Kidney epithelial cell (primary cell): Measurements from ENCODE around the gene ESAM. TPM values are rescaled to one million over a fixed set of nuclear protein-coding genes. Genes with fewer than 3 reads are reported as not detected.

ENCODE experiments used
- DNase-seq: peaks from one replicate; pipeline ENCODE4 v3.0.0-alpha.2; 2010; ENCODE audit warnings: low read depth
- H3K27me3 ChIP-seq: 2 replicates; pipeline ENCODE4 v1.6.0; 2011; ENCODE audit warnings: low read length; ENCODE audit not compliant: control insufficient read depth, insufficient read depth
- H3K36me3 ChIP-seq: 2 replicates; pipeline ENCODE4 v1.5.1; 2011; ENCODE audit warnings: low read length; ENCODE audit not compliant: control insufficient read depth, insufficient read depth
- H3K4me3 ChIP-seq: 2 replicates; pipeline ENCODE4 v1.5.1; 2011; ENCODE audit warnings: low read depth, mild to moderate bottlenecking, control low read depth, low read length
- total RNA-seq: library from RNA; depleted of rRNA; stranded (reverse); fragments of >200 nt; gene quantifications from 2 replicates; pipeline ENCODE4 v1.2.3, GENCODE V29; 2015
- TF ChIP-seq, protein P1 (sequence below): IDR thresholded peaks from 2 replicates; pipeline ENCODE4 v1.5.1; 2011; ENCODE audit warnings: mild to moderate bottlenecking, moderate library complexity, low read length, control low read depth, inconsistent platforms; ENCODE audit not compliant: insufficient read depth, poor library complexity, severe bottlenecking

Gene ESAM
- total RNA-seq, 1 donor from 2014 or later, result 10.4 TPM

DNA sequence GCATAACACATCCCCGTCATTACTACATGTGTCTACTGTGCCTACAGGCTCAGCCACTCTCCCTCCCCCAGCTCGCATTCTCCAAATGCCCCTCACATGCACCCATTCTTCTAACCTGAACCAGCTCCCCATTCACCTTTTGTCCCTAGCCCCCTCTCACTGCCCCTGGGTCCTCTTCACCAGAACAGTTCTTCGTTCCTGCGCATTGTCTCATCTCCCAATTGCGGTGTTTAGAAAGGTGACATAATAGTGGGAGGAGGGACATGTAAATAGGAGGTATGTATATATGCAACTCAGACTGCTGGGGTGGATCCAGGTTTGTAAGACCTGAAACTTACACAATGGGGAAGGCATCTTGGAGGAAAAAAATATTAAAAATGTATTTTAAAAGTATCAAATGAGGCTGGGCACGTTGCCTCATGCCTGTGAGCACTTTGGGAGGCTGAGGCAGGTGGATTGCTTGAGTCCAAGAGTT lies 5.3 kb downstream of the ESAM start:
- TF ChIP-seq, protein P1, sequence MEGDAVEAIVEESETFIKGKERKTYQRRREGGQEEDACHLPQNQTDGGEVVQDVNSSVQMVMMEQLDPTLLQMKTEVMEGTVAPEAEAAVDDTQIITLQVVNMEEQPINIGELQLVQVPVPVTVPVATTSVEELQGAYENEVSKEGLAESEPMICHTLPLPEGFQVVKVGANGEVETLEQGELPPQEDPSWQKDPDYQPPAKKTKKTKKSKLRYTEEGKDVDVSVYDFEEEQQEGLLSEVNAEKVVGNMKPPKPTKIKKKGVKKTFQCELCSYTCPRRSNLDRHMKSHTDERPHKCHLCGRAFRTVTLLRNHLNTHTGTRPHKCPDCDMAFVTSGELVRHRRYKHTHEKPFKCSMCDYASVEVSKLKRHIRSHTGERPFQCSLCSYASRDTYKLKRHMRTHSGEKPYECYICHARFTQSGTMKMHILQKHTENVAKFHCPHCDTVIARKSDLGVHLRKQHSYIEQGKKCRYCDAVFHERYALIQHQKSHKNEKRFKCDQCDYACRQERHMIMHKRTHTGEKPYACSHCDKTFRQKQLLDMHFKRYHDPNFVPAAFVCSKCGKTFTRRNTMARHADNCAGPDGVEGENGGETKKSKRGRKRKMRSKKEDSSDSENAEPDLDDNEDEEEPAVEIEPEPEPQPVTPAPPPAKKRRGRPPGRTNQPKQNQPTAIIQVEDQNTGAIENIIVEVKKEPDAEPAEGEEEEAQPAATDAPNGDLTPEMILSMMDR, result no peak
- Histone ChIP-seq H3K4me3 (no peak overlapping the region), H3K27me3 (peaks cover 39% of the 10 kb centered on the region), H3K36me3 (no peaks in the 10 kb centered on the region)
- DNase-seq, result no peak

DNA sequence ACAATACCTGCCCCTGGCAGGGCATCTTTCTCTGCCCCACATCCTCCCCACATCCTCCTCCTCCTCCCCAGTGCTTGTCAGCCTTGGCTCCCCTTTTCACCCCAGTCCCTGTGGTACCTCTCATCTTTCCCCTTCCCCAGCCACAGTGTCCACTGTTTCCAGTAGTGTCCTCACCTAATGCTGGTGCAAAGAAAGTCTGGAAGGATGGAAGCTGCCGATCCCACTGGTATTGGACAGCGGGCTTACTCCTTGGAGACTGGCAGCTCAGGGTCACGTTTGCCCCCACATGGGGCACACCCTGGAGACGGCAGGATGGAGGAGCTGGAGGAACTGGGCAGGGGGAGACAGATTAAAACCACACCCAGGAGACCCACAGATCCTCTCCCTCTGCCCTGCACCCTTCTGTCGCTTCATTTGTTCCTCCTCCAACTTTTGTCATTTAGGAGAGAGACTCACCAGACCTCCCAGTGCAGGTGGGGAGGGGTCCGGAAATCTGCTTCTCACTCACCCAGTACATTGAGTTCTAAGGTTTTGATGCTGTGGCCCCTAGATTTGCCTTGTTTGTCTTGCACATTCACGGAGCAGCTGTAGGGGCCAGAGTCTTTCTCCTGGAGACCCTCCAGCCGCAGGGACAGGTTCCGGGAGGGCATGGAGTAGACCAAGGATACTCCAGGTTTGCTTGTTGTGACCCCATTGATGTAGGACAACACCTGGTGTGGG lies 5.9 kb downstream of the ESAM start:
- Histone ChIP-seq H3K27me3 (peaks cover 39% of the 10 kb centered on the region), H3K4me3 (no peak overlapping the region), H3K36me3 (no peaks in the 10 kb centered on the region)
- DNase-seq, result no peak
- TF ChIP-seq, protein P1, result no peak

DNA sequence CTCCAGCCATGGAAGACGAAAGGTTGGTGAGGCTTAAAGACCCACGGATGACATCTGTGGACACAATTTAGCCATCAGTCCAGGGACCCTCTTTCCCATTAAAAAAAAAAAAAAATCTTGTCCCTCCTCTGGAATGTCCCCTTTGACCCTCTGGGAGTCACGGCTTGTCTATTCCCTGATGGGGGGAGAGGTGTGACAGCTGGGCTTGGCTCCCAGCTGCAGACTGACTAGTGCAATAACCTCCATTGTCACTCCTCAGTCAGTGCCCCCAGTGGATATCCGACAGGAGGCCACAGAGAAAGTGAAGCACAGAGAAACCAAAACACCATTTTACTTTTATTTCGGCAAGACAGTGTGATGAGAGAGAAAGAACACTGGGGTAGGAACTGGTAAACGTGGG lies 7.4 kb downstream of the ESAM start:
- no peaks in the 10 kb centered on the region for H3K36me3 ChIP-seq
- DNase-seq, result no peak
- no peak overlapping the region for H3K4me3 ChIP-seq
- peaks cover 30% of the 10 kb centered on the region for H3K27me3 ChIP-seq
- TF ChIP-seq, protein P1, result no peak

DNA sequence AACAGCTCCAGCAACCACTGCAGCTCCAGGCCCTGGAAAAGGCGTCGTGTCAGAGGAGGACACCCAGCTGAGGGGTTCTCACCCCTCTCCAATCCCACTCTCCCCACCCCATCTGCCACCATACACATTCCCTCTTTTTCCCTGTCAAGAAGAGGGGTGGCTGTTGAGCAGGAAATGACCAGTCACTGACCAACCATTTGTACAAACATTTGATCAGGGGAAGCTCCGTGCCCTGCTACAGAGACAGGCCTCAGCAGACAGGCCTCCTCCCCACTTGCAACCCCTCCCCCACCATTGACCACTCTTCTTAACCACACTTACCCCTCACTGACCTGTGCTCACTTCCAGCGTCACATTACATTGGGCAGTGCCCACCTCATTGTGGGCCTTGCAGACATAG lies 7.8 kb downstream of the ESAM start:
- H3K27me3 ChIP-seq, result peaks cover 28% of the 10 kb centered on the region
- H3K36me3 ChIP-seq, result no peaks in the 10 kb centered on the region
- TF ChIP-seq, protein P1, result no peak
- no peak overlapping the region for H3K4me3 ChIP-seq
- DNase-seq, result no peak

DNA sequence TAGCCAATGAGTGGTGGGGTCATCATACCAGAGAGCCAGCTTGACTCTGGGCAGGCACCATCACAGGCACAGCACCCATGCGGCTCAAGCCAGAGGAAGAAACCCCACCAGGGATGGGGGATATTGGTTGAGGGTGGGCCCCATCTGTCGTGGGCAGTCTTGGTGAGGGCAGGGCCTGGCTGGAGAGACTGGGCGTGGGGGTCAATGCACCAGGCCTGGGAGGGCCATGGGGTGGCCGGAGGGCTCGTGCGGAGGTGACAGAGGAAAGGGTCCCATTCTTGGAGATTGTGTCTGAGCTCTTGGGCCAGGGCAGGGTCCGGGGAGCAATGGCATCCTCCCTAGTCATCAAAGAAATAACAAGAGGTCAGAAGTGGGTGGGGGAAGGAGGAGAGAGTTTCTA lies 8.5 kb downstream of the ESAM start:
- no peak for DNase-seq
- no peaks in the 10 kb centered on the region for H3K36me3 ChIP-seq
- H3K4me3 ChIP-seq, result no peak overlapping the region
- peaks cover 25% of the 10 kb centered on the region for H3K27me3 ChIP-seq
- TF ChIP-seq, protein P1, result no peak

DNA sequence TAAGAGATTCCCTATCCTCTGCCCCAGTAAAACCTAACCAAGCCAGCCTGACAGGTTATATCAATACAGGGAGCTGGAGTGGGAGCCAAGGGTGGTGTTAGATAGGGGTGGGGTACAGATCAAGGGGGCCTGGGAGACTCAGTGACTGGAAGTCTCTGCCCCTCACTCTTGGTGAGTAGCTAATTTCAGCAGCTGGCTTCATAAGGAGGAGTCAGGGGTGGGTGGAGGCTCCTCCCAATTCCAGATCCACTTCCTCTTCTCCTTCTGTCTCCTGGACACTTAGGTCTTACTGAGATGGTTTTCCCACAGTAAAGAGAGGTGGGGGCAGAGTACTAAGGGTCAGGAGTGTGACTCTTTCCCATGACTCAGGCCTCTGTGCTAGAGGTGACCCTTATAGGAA lies 8.9 kb downstream of the ESAM start:
- Histone ChIP-seq H3K4me3 (no peak overlapping the region), H3K36me3 (no peaks in the 10 kb centered on the region), H3K27me3 (peaks cover 25% of the 10 kb centered on the region)
- no peak for DNase-seq
- TF ChIP-seq, protein P1, result no peak
